GM21576 (cell line): Measurements from ENCODE around the gene PTPRF.
"Not testable (repeated sequence)": the region's sequence is repeated elsewhere in the genome, so short reads cannot be mapped to it uniquely, and the experiment has no call there.

ENCODE experiments used
- ATAC-seq: cut with Tn5 transposase; IDR thresholded peaks from one replicate; pipeline ENCODE4 v1.9.1; 2021; ENCODE audit warnings: mild to moderate bottlenecking, moderate library complexity; ENCODE audit not compliant: unreplicated experiment

Gene PTPRF

GRCh38 chr1:43530483-43531106, at the start of gene PTPRF:
Gene PTPRF (plus strand): TSS chr1:43530883. CDS start chr1:43545076, 14,193 bp downstream.
- no peak for ATAC-seq

GRCh38 chr1:43481491-43481890, 49.2 kb upstream of the PTPRF start:
- ATAC-seq: no peak

GRCh38 chr1:43482215-43482614, 48.5 kb upstream of the PTPRF start:
- ATAC-seq: no peak

GRCh38 chr1:43484367-43484766, 46.3 kb upstream of the PTPRF start:
- ATAC-seq: no peak

- no peak for ATAC-seq
Measured at GRCh38 chr1:43488165-43488564, 42.5 kb upstream of the PTPRF start.

GRCh38 chr1:43491061-43491460, 39.6 kb upstream of the PTPRF start:
- no peak for ATAC-seq

- no peak for ATAC-seq
Measured at GRCh38 chr1:43492826-43493225, 37.9 kb upstream of the PTPRF start.

- ATAC-seq: no peak
Measured at GRCh38 chr1:43493661-43494450, 36.8 kb upstream of the PTPRF start.

GRCh38 chr1:43495204-43495603, 35.5 kb upstream of the PTPRF start:
- ATAC-seq: no peak

GRCh38 chr1:43499898-43500297, 30.8 kb upstream of the PTPRF start:
- ATAC-seq: no peak

- not testable (repeated sequence) for ATAC-seq
Measured at GRCh38 chr1:43501806-43502205, 28.9 kb upstream of the PTPRF start.

GRCh38 chr1:43503534-43503933, 27.1 kb upstream of the PTPRF start:
- ATAC-seq: no peak

- no peak for ATAC-seq
Measured at GRCh38 chr1:43505077-43505780, 25.5 kb upstream of the PTPRF start.

GRCh38 chr1:43506233-43506632, 24.4 kb upstream of the PTPRF start:
- ATAC-seq: no peak

GRCh38 chr1:43507296-43508295, 23.1 kb upstream of the PTPRF start:
- no peak for ATAC-seq

GRCh38 chr1:43509007-43509739, 21.5 kb upstream of the PTPRF start:
- no peak for ATAC-seq

- ATAC-seq: no peak
Measured at GRCh38 chr1:43509740-43510375, 20.8 kb upstream of the PTPRF start.

GRCh38 chr1:43510621-43511020, 20.1 kb upstream of the PTPRF start:
- no peak for ATAC-seq

- no peak for ATAC-seq
Measured at GRCh38 chr1:43511394-43511793, 19.3 kb upstream of the PTPRF start.
